ENCODE results near the gene MCC. TPM values are rescaled to one million over a fixed set of nuclear protein-coding genes. Genes with fewer than 3 reads are reported as not detected.

Gene MCC
- total and polyA plus RNA-seq, 2 of the 4 experiments (the other 2 are of a cell fraction), result 5.0 to 20.6 TPM

GRCh38 chr5:113027015-113027414 lies 461.2 kb downstream of the MCC start:
- in situ Hi-C loops (cut with MboI; ENCODE audit: low sequenced_read_pairs), result no loop called here
- H3K9me3 ChIP-seq (ENCODE audit: control insufficient read depth, insufficient read depth, low read length), result no peaks in the 10 kb centered on the region
- H3K79me1 ChIP-seq (ENCODE audit: low read depth in 1 of 2, low read length in 2 of 2), result peaks cover 13 to 21% of the 10 kb centered on the region in 2 experiments
- no peak overlapping the region for H2AK5ac ChIP-seq (ENCODE audit: low read depth, low read length)
- H3K4ac ChIP-seq (ENCODE audit: low read depth, low read length), result no peak overlapping the region
- no peak overlapping the region for H3K9ac ChIP-seq (ENCODE audit: low read depth, low read length)
- TF ChIP-seq CEBPB (IDR thresholded peaks at IDR 0.05; ENCODE audit: low read depth, low read length) (no peak), BHLHE40 (IDR thresholded peaks at IDR 0.05; ENCODE audit: low read depth, low read length) (no peak), FOS (IDR thresholded peaks at IDR 0.05; ENCODE audit: low read depth, low read length) (no peak), RCOR1 (IDR thresholded peaks at IDR 0.05; ENCODE audit: insufficient replicate concordance, low read length) (no peak), RFX5 (IDR thresholded peaks at IDR 0.05; ENCODE audit: low read depth, low read length) (no peak), CHD1 (IDR thresholded peaks at IDR 0.05; ENCODE audit: low read depth, low read length) (no peak), USF2 (IDR thresholded peaks at IDR 0.05; ENCODE audit: low read depth, low read length) (no peak), NFE2L2 (IDR thresholded peaks at IDR 0.05; ENCODE audit: low read depth, low read length) (no peak), MAZ (IDR thresholded peaks at IDR 0.05; ENCODE audit: borderline replicate concordance, low read depth, low read length) (no peak), CTCF (conservative IDR thresholded peaks at IDR 0.05; ENCODE audit: low read depth, low read length) (no peak), RAD21 (IDR thresholded peaks at IDR 0.05; ENCODE audit: low read length) (no peak), SMC3 (IDR thresholded peaks at IDR 0.05; ENCODE audit: low read depth, low read length) (no peak), MAFK (IDR thresholded peaks at IDR 0.05; ENCODE audit: low read depth, low read length) (no peak), POLR2A (IDR thresholded peaks at IDR 0.05; ENCODE audit: low read depth, low read length) (no peak)
- TF ChIP-seq, protein P1, sequence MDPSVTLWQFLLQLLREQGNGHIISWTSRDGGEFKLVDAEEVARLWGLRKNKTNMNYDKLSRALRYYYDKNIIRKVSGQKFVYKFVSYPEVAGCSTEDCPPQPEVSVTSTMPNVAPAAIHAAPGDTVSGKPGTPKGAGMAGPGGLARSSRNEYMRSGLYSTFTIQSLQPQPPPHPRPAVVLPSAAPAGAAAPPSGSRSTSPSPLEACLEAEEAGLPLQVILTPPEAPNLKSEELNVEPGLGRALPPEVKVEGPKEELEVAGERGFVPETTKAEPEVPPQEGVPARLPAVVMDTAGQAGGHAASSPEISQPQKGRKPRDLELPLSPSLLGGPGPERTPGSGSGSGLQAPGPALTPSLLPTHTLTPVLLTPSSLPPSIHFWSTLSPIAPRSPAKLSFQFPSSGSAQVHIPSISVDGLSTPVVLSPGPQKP (IDR thresholded peaks at IDR 0.05; ENCODE audit: borderline replicate concordance, low read depth, low read length), result no peak
- H3K27ac ChIP-seq (ENCODE audit: insufficient read depth, low read length), result no peak overlapping the region
- dilution Hi-C loops (cut with HindIII; ENCODE audit: low sequenced_read_pairs, unreplicated experiment), result no loop called here
- H2BK5ac ChIP-seq (ENCODE audit: low read depth, low read length, poor library complexity, severe bottlenecking), result no peak overlapping the region
- H2BK120ac ChIP-seq (ENCODE audit: low read depth, low read length), result no peak overlapping the region
- no peak overlapping the region for H4K8ac ChIP-seq (ENCODE audit: low read depth in 2 of 2, low read length in 2 of 2)
- no peak overlapping the region for H2BK20ac ChIP-seq (ENCODE audit: low read depth, low read length)
- no peak overlapping the region for H3K4me2 ChIP-seq (ENCODE audit: low read depth, low read length)
- CTCF ChIA-PET, result no interaction called here
- no peak overlapping the region for H3K56ac ChIP-seq (ENCODE audit: extremely low read depth, insufficient read depth, low read length)
- no peak overlapping the region for H2BK15ac ChIP-seq (ENCODE audit: low read depth, low read length)
- H3K14ac ChIP-seq (replicated peaks; ENCODE audit: low read depth, low read length), result no peak overlapping the region
- no peak overlapping the region for H2AK9ac ChIP-seq (replicated peaks; ENCODE audit: low read depth, low read length, poor library complexity)
- peaks cover 2% of the 10 kb centered on the region; the same call in 1 of the 2 replicates for H3K4me1 ChIP-seq (ENCODE audit: control insufficient read depth, insufficient read depth, low read length)
- no TSS peak for BruUV-seq (replicated peaks)
- H3K23ac ChIP-seq (ENCODE audit: low read depth, low read length), result no peak overlapping the region
- no peak overlapping the region for H4K5ac ChIP-seq (ENCODE audit: low read depth, low read length)
- POLR2A ChIA-PET (ENCODE audit: unreplicated experiment), result no interaction called here
- H4K20me1 ChIP-seq (ENCODE audit: insufficient read depth, low read length), result no peaks in the 10 kb centered on the region
- WGBS, 2 experiments (ENCODE audit: extremely low coverage in 2 of 2, insufficient read length in 1 of 2), result 92% methylated on average over 6 of the region's 8 CpGs; no CpG with 5 or more reads in 1 of the 2 experiments
- H3K27me3 ChIP-seq (ENCODE audit: control insufficient read depth, insufficient read depth, low read length), result no peaks in the 10 kb centered on the region
- H3K36me3 ChIP-seq (ENCODE audit: control insufficient read depth, insufficient read depth, low read length), result peaks cover 31% of the 10 kb centered on the region
- DNase-seq (no peak), ATAC-seq (ENCODE audit: low read depth) (no peak)
- no peak overlapping the region for H4K91ac ChIP-seq (ENCODE audit: insufficient read depth, low read depth, low read length)
- intact Hi-C loops (cut with micrococcal nuclease), result no loop called here
- peaks cover 17% of the 10 kb centered on the region for H3K9me1 ChIP-seq (ENCODE audit: insufficient read depth, low read length)
- H3K4me3 ChIP-seq (ENCODE audit: insufficient read depth, low read depth, low read length), result no peak overlapping the region
- H3K18ac ChIP-seq (ENCODE audit: low read depth, low read length), result no peak overlapping the region
- H2AFZ ChIP-seq (replicated peaks; ENCODE audit: low read length, poor library complexity), result no peak overlapping the region
